ENCODE data around the gene DMRT2.

The DMRT2 gene

GRCh38 chr9:1083325-1083913, 33.3 kb downstream of the DMRT2 start:
- in situ Hi-C loops (cut with HindIII; ENCODE audit: low pct_unique_long_range_greater_than_20kb, low sequenced_read_pairs): no loop called here
- peak in 1 of 2 experiments; percentile 51 for DNase-seq (ENCODE audit: low read depth in 1 of 2, low spot score in 1 of 2)
- no peak for TF ChIP-seq JUND (IDR thresholded peaks at IDR 0.05; ENCODE audit: low read depth)

- in situ Hi-C loops (cut with HindIII; ENCODE audit: low pct_unique_long_range_greater_than_20kb, low sequenced_read_pairs): no loop called here
Observed at GRCh38 chr9:1085086-1085485, 34.9 kb downstream of the DMRT2 start.

GRCh38 chr9:1086517-1086916, 36.4 kb downstream of the DMRT2 start:
- in situ Hi-C loops (cut with HindIII; ENCODE audit: low pct_unique_long_range_greater_than_20kb, low sequenced_read_pairs): no loop called here
- no peak for TF ChIP-seq JUND (IDR thresholded peaks at IDR 0.05; ENCODE audit: low read depth)
- DNase-seq (ENCODE audit: low read depth in 1 of 2, low spot score in 1 of 2): no peak

More at GRCh38 chr9:1085086-1085485, 34.9 kb downstream of the DMRT2 start:
- TF ChIP-seq JUND (IDR thresholded peaks at IDR 0.05; ENCODE audit: low read depth): no peak
- DNase-seq (ENCODE audit: low read depth in 1 of 2, low spot score in 1 of 2): no peak

- DNase-seq (ENCODE audit: low read depth in 1 of 2, low spot score in 1 of 2): no peak
- in situ Hi-C loops (cut with HindIII; ENCODE audit: low pct_unique_long_range_greater_than_20kb, low sequenced_read_pairs): no loop called here
- no peak for TF ChIP-seq JUND (IDR thresholded peaks at IDR 0.05; ENCODE audit: low read depth)
Observed at GRCh38 chr9:1087120-1087881, 37.1 kb downstream of the DMRT2 start.

GRCh38 chr9:1094749-1095148, 44.6 kb downstream of the DMRT2 start:
- no peak for DNase-seq (ENCODE audit: low read depth in 1 of 2, low spot score in 1 of 2)
- TF ChIP-seq JUND (IDR thresholded peaks at IDR 0.05; ENCODE audit: low read depth): no peak
- in situ Hi-C loops (cut with HindIII; ENCODE audit: low pct_unique_long_range_greater_than_20kb, low sequenced_read_pairs): no loop called here

GRCh38 chr9:1096155-1096964, 46.2 kb downstream of the DMRT2 start:
- in situ Hi-C loops (cut with HindIII; ENCODE audit: low pct_unique_long_range_greater_than_20kb, low sequenced_read_pairs): no loop called here
- DNase-seq (ENCODE audit: low read depth in 1 of 2, low spot score in 1 of 2): no peak
- TF ChIP-seq JUND (IDR thresholded peaks at IDR 0.05; ENCODE audit: low read depth): no peak

GRCh38 chr9:1098551-1098950, 48.4 kb downstream of the DMRT2 start:
- TF ChIP-seq JUND (IDR thresholded peaks at IDR 0.05; ENCODE audit: low read depth): no peak
- in situ Hi-C loops (cut with HindIII; ENCODE audit: low pct_unique_long_range_greater_than_20kb, low sequenced_read_pairs): no loop called here

GRCh38 chr9:1100201-1100600, 50.0 kb downstream of the DMRT2 start:
- no peak for DNase-seq (ENCODE audit: low read depth in 1 of 2, low spot score in 1 of 2)
- no peak for TF ChIP-seq JUND (IDR thresholded peaks at IDR 0.05; ENCODE audit: low read depth)
- in situ Hi-C loops (cut with HindIII; ENCODE audit: low pct_unique_long_range_greater_than_20kb, low sequenced_read_pairs): no loop called here

More at GRCh38 chr9:1098551-1098950, 48.4 kb downstream of the DMRT2 start:
- DNase-seq (ENCODE audit: low read depth in 1 of 2, low spot score in 1 of 2): no peak

- peak; percentile 11 to 73 for DNase-seq (ENCODE audit: low read depth in 1 of 2, low spot score in 1 of 2)
- TF ChIP-seq JUND (IDR thresholded peaks at IDR 0.05; ENCODE audit: low read depth): no peak
- in situ Hi-C loops (cut with HindIII; ENCODE audit: low pct_unique_long_range_greater_than_20kb, low sequenced_read_pairs): no loop called here
Observed at GRCh38 chr9:1100945-1101344, 50.8 kb downstream of the DMRT2 start.

GRCh38 chr9:1101846-1102641, 51.9 kb downstream of the DMRT2 start:
- no peak for TF ChIP-seq JUND (IDR thresholded peaks at IDR 0.05; ENCODE audit: low read depth)
- in situ Hi-C loops (cut with HindIII; ENCODE audit: low pct_unique_long_range_greater_than_20kb, low sequenced_read_pairs): no loop called here
- no peak for DNase-seq (ENCODE audit: low read depth in 1 of 2, low spot score in 1 of 2)

GRCh38 chr9:1102642-1102970, 52.4 kb downstream of the DMRT2 start:
- TF ChIP-seq JUND (IDR thresholded peaks at IDR 0.05; ENCODE audit: low read depth): no peak
- in situ Hi-C loops (cut with HindIII; ENCODE audit: low pct_unique_long_range_greater_than_20kb, low sequenced_read_pairs): no loop called here
- DNase-seq (ENCODE audit: low read depth in 1 of 2, low spot score in 1 of 2): no peak

Data from T47D (cell line).